Measurements from ENCODE around the gene LAT. TPM values are rescaled to one million over a fixed set of nuclear protein-coding genes. Genes with fewer than 3 reads are reported as not detected.

Gene LAT
- total and polyA plus RNA-seq, 3 donors from 2014 or later = 7.4 to 9.0 (median 8.4) TPM

- no peaks in the 10 kb centered on the region for H3K4me1 ChIP-seq
- H3K9me3 ChIP-seq = no peaks in the 10 kb centered on the region
- H3K27me3 ChIP-seq = no peaks in the 10 kb centered on the region
- TF ChIP-seq POLR2A (IDR thresholded peaks at IDR 0.05) (no peak), CTCF (IDR thresholded peaks at IDR 0.05) (no peak)
- H3K36me3 ChIP-seq (ENCODE audit: low read depth, missing control alignments) = no peaks in the 10 kb centered on the region
- intact Hi-C loops (cut with DNase I; ENCODE audit: low total_unique reads) = no loop called here
- 80 to 86% methylated on average over 14 to 18 of the region's 19 CpGs for WGBS, 2 donors
- no peak for DNase-seq
- H3K4me3 ChIP-seq = no peak overlapping the region
- no peak overlapping the region for H3K27ac ChIP-seq
These were observed 574 bp downstream of the LAT start for GRCh38 chr16:28985211-28986041.

GRCh38 chr16:28986046-28986445 lies 1.2 kb downstream of the LAT start:
- Histone ChIP-seq H3K27ac (no peak overlapping the region), H3K9me3 (no peaks in the 10 kb centered on the region), H3K36me3 (ENCODE audit: low read depth, missing control alignments) (no peaks in the 10 kb centered on the region), H3K4me1 (no peaks in the 10 kb centered on the region), H3K27me3 (no peaks in the 10 kb centered on the region), H3K4me3 (no peak overlapping the region)
- no peak for DNase-seq
- 96 to 97% methylated on average over 9 of the region's 9 CpGs for WGBS, 2 donors
- intact Hi-C loops (cut with DNase I; ENCODE audit: low total_unique reads) = no loop called here
- no peak for TF ChIP-seq POLR2A (IDR thresholded peaks at IDR 0.05)
- TF ChIP-seq CTCF (IDR thresholded peaks at IDR 0.05) = no peak

GRCh38 chr16:28986492-28986891 lies 1.6 kb downstream of the LAT start:
- TF ChIP-seq CTCF (IDR thresholded peaks at IDR 0.05) (no peak), POLR2A (IDR thresholded peaks at IDR 0.05) (no peak)
- no peak overlapping the region for H3K27ac ChIP-seq
- no peaks in the 10 kb centered on the region for H3K4me1 ChIP-seq
- no peaks in the 10 kb centered on the region for H3K27me3 ChIP-seq
- intact Hi-C loops (cut with DNase I; ENCODE audit: low total_unique reads) = no loop called here
- DNase-seq = no peak
- 87 to 94% methylated on average over 11 of the region's 13 CpGs for WGBS, 2 donors
- H3K4me3 ChIP-seq = no peak overlapping the region
- no peaks in the 10 kb centered on the region for H3K36me3 ChIP-seq (ENCODE audit: low read depth, missing control alignments)
- H3K9me3 ChIP-seq = no peaks in the 10 kb centered on the region

- Histone ChIP-seq H3K4me3 (no peak overlapping the region), H3K36me3 (ENCODE audit: low read depth, missing control alignments) (no peaks in the 10 kb centered on the region), H3K27ac (no peak overlapping the region), H3K4me1 (no peaks in the 10 kb centered on the region), H3K9me3 (no peaks in the 10 kb centered on the region), H3K27me3 (no peaks in the 10 kb centered on the region)
- TF ChIP-seq CTCF (IDR thresholded peaks at IDR 0.05) = no peak
- TF ChIP-seq POLR2A (IDR thresholded peaks at IDR 0.05) = no peak
- no peak for DNase-seq
- WGBS, 2 donors = 98 to 100% methylated on average over 4 of the region's 4 CpGs
- intact Hi-C loops (cut with DNase I; ENCODE audit: low total_unique reads) = no loop called here
These were observed 2.5 kb downstream of the LAT start for GRCh38 chr16:28987170-28987853.
